WTC11 (cell line): Measurements from ENCODE around the gene TMPRSS5. TPM values are rescaled to one million over a fixed set of nuclear protein-coding genes. Genes with fewer than 3 reads are reported as not detected.
A peak's percentile ranks its signal among the peaks of the same experiment; 100 is the strongest.

Experiments used
- ATAC-seq: fragments of 200-7000 bp; cut with Tn5 transposase; 2 replicates; pipeline ENCODE4 v1.10.0; 2021; ENCODE audit warnings: mild to moderate bottlenecking, moderate library complexity
- CTCF ChIA-PET: fragments of 300-600 bp; sonication (Branson Sonifier 250); formaldehyde crosslinking; loops from one replicate; lab custom pipeline; 2021; ENCODE audit warnings: antibody characterized with exemption; lab: Charles Lee
- POLR2A ChIA-PET: fragments of 350-600 bp; sonication (Branson Sonifier 250); formaldehyde crosslinking; loops from one replicate; lab custom pipeline; 2021; ENCODE audit warnings: antibody characterized with exemption; lab: Charles Lee
- DNase-seq: peaks from one replicate; pipeline ENCODE4 v3.0.0; 2021; ENCODE audit warnings: low spot score
- H3K27ac Mint-ChIP-seq: 2 replicates; pipeline ENCODE4 v1.8.0; 2021; ENCODE audit warnings: mixed read lengths
- H3K27me3 Mint-ChIP-seq: 2 replicates; pipeline ENCODE4 v1.8.0; 2021; ENCODE audit warnings: low read depth, mild to moderate bottlenecking, moderate library complexity, mixed read lengths
- H3K36me3 Mint-ChIP-seq: 2 replicates; pipeline ENCODE4 v1.8.0; 2021; ENCODE audit warnings: mixed read lengths
- H3K4me1 Mint-ChIP-seq: 2 replicates; pipeline ENCODE4 v1.8.0; 2022; ENCODE audit warnings: mixed read lengths
- H3K4me3 Mint-ChIP-seq: 2 replicates; pipeline ENCODE4 v1.8.0; 2021; ENCODE audit warnings: mild to moderate bottlenecking, moderate library complexity, mixed read lengths
- H3K9me3 Mint-ChIP-seq: 2 replicates; pipeline ENCODE4 v1.8.0; 2021; ENCODE audit warnings: mixed read lengths
- ATF1 ChIP-seq: sonication (generic); formaldehyde crosslinking; IDR thresholded peaks from 2 replicates; pipeline ENCODE4 v1.8.1; 2023; ENCODE audit warnings: mild to moderate bottlenecking, moderate library complexity, missing genetic modification reagents
- CBFB ChIP-seq: sonication (generic); formaldehyde crosslinking; IDR thresholded peaks from 2 replicates; pipeline ENCODE4 v1.8.1; 2022; ENCODE audit warnings: mild to moderate bottlenecking, low read depth, missing genetic modification reagents
- CREB1 ChIP-seq: sonication (generic); formaldehyde crosslinking; IDR thresholded peaks from 2 replicates; pipeline ENCODE4 v1.8.0; 2023; ENCODE audit warnings: mild to moderate bottlenecking, missing genetic modification reagents
- ELF4 ChIP-seq: sonication (generic); formaldehyde crosslinking; IDR thresholded peaks from 2 replicates; pipeline ENCODE4 v1.8.1; 2022; ENCODE audit warnings: low read depth, mild to moderate bottlenecking, moderate library complexity, missing genetic modification reagents
- FOXK1 ChIP-seq: sonication (generic); formaldehyde crosslinking; IDR thresholded peaks from 2 replicates; pipeline ENCODE4 v1.8.0; 2022; ENCODE audit warnings: mild to moderate bottlenecking, moderate library complexity, missing genetic modification reagents
- HMGA2 ChIP-seq: fragments of 250-450 bp; sonication (Bioruptor Pico); IDR thresholded peaks from 2 replicates; pipeline ENCODE4 v1.4.0; 2021; ENCODE audit warnings: mild to moderate bottlenecking, moderate library complexity
- NR3C1 ChIP-seq: sonication (generic); formaldehyde crosslinking; conservative IDR thresholded peaks from 2 replicates; pipeline ENCODE4 v1.8.1; 2023; ENCODE audit warnings: low read depth, mild to moderate bottlenecking, missing genetic modification reagents
- SP1 ChIP-seq: sonication (generic); formaldehyde crosslinking; conservative IDR thresholded peaks from 2 replicates; pipeline ENCODE4 v1.8.1; 2022; ENCODE audit warnings: missing genetic modification reagents
- TEAD1 ChIP-seq: sonication (generic); formaldehyde crosslinking; IDR thresholded peaks from 2 replicates; pipeline ENCODE4 v1.8.0; 2022; ENCODE audit warnings: mild to moderate bottlenecking, missing genetic modification reagents
- TP53 ChIP-seq: sonication (generic); formaldehyde crosslinking; IDR thresholded peaks from 2 replicates; pipeline ENCODE4 v1.8.1; 2023; ENCODE audit warnings: mild to moderate bottlenecking, missing genetic modification reagents
- ZNF219 ChIP-seq: sonication (generic); formaldehyde crosslinking; IDR thresholded peaks from 2 replicates; pipeline ENCODE4 v1.8.0; 2023; ENCODE audit warnings: missing genetic modification reagents, mild to moderate bottlenecking, borderline replicate concordance
- ZNF232 ChIP-seq: sonication (generic); formaldehyde crosslinking; IDR thresholded peaks from 2 replicates; pipeline ENCODE4 v1.8.0; 2022; ENCODE audit warnings: mild to moderate bottlenecking, missing genetic modification reagents
- total RNA-seq: library from RNA; stranded (reverse); gene quantifications from 3 replicates; pipeline ENCODE4 v1.2.3, GENCODE V29; 2021
- TF ChIP-seq, protein P1 (sequence below): sonication (generic); formaldehyde crosslinking; IDR thresholded peaks from 2 replicates; pipeline ENCODE4 v1.8.0; 2022; ENCODE audit warnings: missing genetic modification reagents
- TF ChIP-seq, protein P2 (sequence below): fragments of 250-450 bp; sonication (Bioruptor Pico); IDR thresholded peaks from 2 replicates; pipeline ENCODE4 v1.9.0; 2021; ENCODE audit warnings: mild to moderate bottlenecking, borderline replicate concordance
- TF ChIP-seq, protein P3 (sequence below): sonication (generic); formaldehyde crosslinking; IDR thresholded peaks from 2 replicates; pipeline ENCODE4 v1.8.1; 2023; ENCODE audit warnings: mild to moderate bottlenecking, moderate library complexity, missing genetic modification reagents
- TF ChIP-seq, protein P4 (sequence below): fragments of 200-600 bp; IDR thresholded peaks from 2 replicates; pipeline ENCODE4 v1.8.0; 2022; ENCODE audit warnings: antibody characterized with exemption
- TF ChIP-seq, protein P5 (sequence below): sonication (generic); formaldehyde crosslinking; IDR thresholded peaks from 2 replicates; pipeline ENCODE4 v1.8.1; 2023; ENCODE audit warnings: mild to moderate bottlenecking, missing genetic modification reagents, moderate library complexity
- TF ChIP-seq, protein P6 (sequence below): sonication (generic); formaldehyde crosslinking; conservative IDR thresholded peaks from 2 replicates; pipeline ENCODE4 v1.8.1; 2022; ENCODE audit warnings: mild to moderate bottlenecking, missing genetic modification reagents
- TF ChIP-seq, protein P7 (sequence below): sonication (generic); formaldehyde crosslinking; IDR thresholded peaks from 2 replicates; pipeline ENCODE4 v1.8.1; 2022; ENCODE audit warnings: mild to moderate bottlenecking, missing genetic modification reagents, moderate library complexity, borderline replicate concordance

TMPRSS5 gene
- total RNA-seq, 1 experiment from 2014 or later = 1.7 TPM

DNA sequence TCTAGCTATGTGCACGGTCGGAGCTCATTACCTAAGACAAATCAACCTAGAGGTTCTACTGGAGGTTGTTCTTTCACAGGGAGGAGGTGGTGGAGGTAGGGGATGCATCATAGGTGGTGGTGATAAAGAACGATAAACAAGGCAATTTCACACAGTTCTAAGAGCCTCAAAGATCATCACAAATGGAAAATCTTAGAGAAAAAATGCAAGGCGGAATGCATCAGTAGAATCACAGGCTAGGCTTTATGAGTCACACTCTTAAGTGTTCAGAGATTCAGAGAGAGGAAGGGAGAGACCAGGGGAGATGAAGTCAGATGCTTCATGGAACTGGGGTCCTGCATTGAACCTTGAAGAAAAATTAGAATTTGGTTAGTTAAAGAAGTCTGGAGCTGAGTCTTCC lies 58.3 kb downstream of the TMPRSS5 start (continued):
- TF ChIP-seq, protein P1, sequence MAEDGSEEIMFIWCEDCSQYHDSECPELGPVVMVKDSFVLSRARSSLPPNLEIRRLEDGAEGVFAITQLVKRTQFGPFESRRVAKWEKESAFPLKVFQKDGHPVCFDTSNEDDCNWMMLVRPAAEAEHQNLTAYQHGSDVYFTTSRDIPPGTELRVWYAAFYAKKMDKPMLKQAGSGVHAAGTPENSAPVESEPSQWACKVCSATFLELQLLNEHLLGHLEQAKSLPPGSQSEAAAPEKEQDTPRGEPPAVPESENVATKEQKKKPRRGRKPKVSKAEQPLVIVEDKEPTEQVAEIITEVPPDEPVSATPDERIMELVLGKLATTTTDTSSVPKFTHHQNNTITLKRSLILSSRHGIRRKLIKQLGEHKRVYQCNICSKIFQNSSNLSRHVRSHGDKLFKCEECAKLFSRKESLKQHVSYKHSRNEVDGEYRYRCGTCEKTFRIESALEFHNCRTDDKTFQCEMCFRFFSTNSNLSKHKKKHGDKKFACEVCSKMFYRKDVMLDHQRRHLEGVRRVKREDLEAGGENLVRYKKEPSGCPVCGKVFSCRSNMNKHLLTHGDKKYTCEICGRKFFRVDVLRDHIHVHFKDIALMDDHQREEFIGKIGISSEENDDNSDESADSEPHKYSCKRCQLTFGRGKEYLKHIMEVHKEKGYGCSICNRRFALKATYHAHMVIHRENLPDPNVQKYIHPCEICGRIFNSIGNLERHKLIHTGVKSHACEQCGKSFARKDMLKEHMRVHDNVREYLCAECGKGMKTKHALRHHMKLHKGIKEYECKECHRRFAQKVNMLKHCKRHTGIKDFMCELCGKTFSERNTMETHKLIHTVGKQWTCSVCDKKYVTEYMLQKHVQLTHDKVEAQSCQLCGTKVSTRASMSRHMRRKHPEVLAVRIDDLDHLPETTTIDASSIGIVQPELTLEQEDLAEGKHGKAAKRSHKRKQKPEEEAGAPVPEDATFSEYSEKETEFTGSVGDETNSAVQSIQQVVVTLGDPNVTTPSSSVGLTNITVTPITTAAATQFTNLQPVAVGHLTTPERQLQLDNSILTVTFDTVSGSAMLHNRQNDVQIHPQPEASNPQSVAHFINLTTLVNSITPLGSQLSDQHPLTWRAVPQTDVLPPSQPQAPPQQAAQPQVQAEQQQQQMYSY (CRISPR knock-in tag) = no peak
- TF ChIP-seq, protein P2, sequence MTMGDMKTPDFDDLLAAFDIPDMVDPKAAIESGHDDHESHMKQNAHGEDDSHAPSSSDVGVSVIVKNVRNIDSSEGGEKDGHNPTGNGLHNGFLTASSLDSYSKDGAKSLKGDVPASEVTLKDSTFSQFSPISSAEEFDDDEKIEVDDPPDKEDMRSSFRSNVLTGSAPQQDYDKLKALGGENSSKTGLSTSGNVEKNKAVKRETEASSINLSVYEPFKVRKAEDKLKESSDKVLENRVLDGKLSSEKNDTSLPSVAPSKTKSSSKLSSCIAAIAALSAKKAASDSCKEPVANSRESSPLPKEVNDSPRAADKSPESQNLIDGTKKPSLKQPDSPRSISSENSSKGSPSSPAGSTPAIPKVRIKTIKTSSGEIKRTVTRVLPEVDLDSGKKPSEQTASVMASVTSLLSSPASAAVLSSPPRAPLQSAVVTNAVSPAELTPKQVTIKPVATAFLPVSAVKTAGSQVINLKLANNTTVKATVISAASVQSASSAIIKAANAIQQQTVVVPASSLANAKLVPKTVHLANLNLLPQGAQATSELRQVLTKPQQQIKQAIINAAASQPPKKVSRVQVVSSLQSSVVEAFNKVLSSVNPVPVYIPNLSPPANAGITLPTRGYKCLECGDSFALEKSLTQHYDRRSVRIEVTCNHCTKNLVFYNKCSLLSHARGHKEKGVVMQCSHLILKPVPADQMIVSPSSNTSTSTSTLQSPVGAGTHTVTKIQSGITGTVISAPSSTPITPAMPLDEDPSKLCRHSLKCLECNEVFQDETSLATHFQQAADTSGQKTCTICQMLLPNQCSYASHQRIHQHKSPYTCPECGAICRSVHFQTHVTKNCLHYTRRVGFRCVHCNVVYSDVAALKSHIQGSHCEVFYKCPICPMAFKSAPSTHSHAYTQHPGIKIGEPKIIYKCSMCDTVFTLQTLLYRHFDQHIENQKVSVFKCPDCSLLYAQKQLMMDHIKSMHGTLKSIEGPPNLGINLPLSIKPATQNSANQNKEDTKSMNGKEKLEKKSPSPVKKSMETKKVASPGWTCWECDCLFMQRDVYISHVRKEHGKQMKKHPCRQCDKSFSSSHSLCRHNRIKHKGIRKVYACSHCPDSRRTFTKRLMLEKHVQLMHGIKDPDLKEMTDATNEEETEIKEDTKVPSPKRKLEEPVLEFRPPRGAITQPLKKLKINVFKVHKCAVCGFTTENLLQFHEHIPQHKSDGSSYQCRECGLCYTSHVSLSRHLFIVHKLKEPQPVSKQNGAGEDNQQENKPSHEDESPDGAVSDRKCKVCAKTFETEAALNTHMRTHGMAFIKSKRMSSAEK (CRISPR knock-in tag) = no peak
- no peak for TF ChIP-seq TP53 (CRISPR knock-in tag)
- TF ChIP-seq NR3C1 (CRISPR knock-in tag) = no peak

DNA sequence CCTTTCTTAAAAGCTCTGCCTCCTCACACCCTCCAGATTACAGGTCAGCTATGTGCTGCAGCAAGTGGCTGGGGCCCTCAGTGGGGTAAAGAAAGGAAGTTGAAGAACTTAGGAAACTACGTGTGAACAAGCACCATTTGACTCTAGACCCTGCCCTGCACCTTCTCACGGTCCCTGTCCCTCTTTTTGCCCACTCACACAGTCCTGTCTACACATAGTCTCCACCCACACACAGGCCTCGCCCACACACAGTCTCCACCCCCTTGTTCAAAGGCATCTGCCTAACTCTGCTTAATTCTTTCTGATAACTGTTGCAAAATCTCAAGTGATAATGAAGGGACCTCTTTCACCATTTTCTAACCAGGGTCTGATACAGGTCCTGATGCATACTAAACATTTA lies 59.0 kb downstream of the TMPRSS5 start:
- POLR2A ChIA-PET = interaction anchor here (0.7 kb wide), 1 partner anchor 21 kb away, joined by 4 read pairs; no protein-coding TSS in a partner anchor
- peaks cover 18% of the 10 kb centered on the region for H3K36me3 Mint-ChIP-seq
- CTCF ChIA-PET = interaction anchor here (1.9 kb wide), 1 partner anchor 83 kb away, joined by 4 read pairs; no protein-coding TSS in a partner anchor
- H3K9me3 Mint-ChIP-seq = peaks cover 36% of the 10 kb centered on the region
- H3K27me3 Mint-ChIP-seq = no peaks in the 10 kb centered on the region; the same call in 1 of the 2 replicates
- ATAC-seq = peak; percentile 44
- no peak overlapping the region for H3K27ac Mint-ChIP-seq
- no peak overlapping the region for H3K4me3 Mint-ChIP-seq
- no peak for DNase-seq
- H3K4me1 Mint-ChIP-seq = no peaks in the 10 kb centered on the region
- TF ChIP-seq HMGA2 (CRISPR knock-in tag) = no peak
- TF ChIP-seq ELF4 (CRISPR knock-in tag) = no peak
- no peak for TF ChIP-seq ZNF232
- TF ChIP-seq CREB1 = no peak
- TF ChIP-seq TEAD1 = no peak
- TF ChIP-seq, protein P3, sequence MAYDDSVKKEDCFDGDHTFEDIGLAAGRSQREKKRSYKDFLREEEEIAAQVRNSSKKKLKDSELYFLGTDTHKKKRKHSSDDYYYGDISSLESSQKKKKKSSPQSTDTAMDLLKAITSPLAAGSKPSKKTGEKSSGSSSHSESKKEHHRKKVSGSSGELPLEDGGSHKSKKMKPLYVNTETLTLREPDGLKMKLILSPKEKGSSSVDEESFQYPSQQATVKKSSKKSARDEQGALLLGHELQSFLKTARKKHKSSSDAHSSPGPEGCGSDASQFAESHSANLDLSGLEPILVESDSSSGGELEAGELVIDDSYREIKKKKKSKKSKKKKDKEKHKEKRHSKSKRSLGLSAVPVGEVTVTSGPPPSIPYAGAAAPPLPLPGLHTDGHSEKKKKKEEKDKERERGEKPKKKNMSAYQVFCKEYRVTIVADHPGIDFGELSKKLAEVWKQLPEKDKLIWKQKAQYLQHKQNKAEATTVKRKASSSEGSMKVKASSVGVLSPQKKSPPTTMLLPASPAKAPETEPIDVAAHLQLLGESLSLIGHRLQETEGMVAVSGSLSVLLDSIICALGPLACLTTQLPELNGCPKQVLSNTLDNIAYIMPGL (CRISPR knock-in tag) = no peak
- no peak for TF ChIP-seq ATF1 (CRISPR knock-in tag)
- TF ChIP-seq, protein P4, sequence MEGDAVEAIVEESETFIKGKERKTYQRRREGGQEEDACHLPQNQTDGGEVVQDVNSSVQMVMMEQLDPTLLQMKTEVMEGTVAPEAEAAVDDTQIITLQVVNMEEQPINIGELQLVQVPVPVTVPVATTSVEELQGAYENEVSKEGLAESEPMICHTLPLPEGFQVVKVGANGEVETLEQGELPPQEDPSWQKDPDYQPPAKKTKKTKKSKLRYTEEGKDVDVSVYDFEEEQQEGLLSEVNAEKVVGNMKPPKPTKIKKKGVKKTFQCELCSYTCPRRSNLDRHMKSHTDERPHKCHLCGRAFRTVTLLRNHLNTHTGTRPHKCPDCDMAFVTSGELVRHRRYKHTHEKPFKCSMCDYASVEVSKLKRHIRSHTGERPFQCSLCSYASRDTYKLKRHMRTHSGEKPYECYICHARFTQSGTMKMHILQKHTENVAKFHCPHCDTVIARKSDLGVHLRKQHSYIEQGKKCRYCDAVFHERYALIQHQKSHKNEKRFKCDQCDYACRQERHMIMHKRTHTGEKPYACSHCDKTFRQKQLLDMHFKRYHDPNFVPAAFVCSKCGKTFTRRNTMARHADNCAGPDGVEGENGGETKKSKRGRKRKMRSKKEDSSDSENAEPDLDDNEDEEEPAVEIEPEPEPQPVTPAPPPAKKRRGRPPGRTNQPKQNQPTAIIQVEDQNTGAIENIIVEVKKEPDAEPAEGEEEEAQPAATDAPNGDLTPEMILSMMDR = no peak
- TF ChIP-seq, protein P5, sequence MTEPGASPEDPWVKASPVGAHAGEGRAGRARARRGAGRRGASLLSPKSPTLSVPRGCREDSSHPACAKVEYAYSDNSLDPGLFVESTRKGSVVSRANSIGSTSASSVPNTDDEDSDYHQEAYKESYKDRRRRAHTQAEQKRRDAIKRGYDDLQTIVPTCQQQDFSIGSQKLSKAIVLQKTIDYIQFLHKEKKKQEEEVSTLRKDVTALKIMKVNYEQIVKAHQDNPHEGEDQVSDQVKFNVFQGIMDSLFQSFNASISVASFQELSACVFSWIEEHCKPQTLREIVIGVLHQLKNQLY (CRISPR knock-in tag) = no peak
- TF ChIP-seq ZNF219 (CRISPR knock-in tag) = no peak
- TF ChIP-seq, protein P6, sequence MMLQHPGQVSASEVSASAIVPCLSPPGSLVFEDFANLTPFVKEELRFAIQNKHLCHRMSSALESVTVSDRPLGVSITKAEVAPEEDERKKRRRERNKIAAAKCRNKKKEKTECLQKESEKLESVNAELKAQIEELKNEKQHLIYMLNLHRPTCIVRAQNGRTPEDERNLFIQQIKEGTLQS (CRISPR knock-in tag) = no peak
- TF ChIP-seq CBFB = no peak
- no peak for TF ChIP-seq FOXK1 (CRISPR knock-in tag)
- TF ChIP-seq, protein P7, sequence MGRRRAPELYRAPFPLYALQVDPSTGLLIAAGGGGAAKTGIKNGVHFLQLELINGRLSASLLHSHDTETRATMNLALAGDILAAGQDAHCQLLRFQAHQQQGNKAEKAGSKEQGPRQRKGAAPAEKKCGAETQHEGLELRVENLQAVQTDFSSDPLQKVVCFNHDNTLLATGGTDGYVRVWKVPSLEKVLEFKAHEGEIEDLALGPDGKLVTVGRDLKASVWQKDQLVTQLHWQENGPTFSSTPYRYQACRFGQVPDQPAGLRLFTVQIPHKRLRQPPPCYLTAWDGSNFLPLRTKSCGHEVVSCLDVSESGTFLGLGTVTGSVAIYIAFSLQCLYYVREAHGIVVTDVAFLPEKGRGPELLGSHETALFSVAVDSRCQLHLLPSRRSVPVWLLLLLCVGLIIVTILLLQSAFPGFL = no peak
- no peak for TF ChIP-seq SP1 (CRISPR knock-in tag)
